Gastrocnemius medialis (tissue), 4 donors: Measurements from ENCODE around the gene PXMP4.

Experiments used
- POLR2A ChIP-seq, 2 donors: fragments of 450-650 bp; IDR thresholded peaks; one replicate each; pipeline ENCODE4 v1.6.1; 2017; ENCODE audit warnings: antibody characterized with exemption in 2 of 2, mild to moderate bottlenecking in 2 of 2, moderate library complexity in 2 of 2
- TF ChIP-seq, protein P1 (sequence below), 5 experiments: fragments of 450-650 bp in 3 of 5; fragments of 200-600 bp in 2 of 5; sonication (generic) in 2 of 5; IDR thresholded peaks in 4 of 5; conservative IDR thresholded peaks in 1 of 5; 1 replicate in 4 of 5; 2 replicates in 1 of 5; pipeline ENCODE4 v1.5.1; 2016 to 2019; ENCODE audit warnings: antibody characterized with exemption in 5 of 5, mild to moderate bottlenecking in 3 of 5, moderate library complexity in 3 of 5

DNA sequence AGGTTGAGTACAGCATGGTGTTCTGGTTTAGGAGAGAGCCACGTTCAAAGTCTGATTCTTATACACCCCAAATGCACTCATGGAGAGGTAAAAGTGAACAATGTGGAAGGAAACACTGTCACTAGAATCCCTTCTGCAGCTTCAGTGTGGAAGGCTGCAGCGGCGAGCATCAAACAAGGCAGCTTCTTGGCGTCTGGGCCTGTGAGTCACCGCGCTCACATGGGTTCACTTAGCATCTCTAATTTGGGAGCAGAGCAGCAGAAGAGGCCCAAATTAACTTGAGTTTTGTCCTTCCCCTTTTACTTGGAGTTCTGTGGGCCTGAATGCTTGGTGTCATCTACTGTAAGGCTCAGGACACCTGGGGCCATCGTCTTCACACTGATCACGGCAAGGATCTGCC lies 23.0 kb downstream of the PXMP4 start:
- TF ChIP-seq, protein P1, sequence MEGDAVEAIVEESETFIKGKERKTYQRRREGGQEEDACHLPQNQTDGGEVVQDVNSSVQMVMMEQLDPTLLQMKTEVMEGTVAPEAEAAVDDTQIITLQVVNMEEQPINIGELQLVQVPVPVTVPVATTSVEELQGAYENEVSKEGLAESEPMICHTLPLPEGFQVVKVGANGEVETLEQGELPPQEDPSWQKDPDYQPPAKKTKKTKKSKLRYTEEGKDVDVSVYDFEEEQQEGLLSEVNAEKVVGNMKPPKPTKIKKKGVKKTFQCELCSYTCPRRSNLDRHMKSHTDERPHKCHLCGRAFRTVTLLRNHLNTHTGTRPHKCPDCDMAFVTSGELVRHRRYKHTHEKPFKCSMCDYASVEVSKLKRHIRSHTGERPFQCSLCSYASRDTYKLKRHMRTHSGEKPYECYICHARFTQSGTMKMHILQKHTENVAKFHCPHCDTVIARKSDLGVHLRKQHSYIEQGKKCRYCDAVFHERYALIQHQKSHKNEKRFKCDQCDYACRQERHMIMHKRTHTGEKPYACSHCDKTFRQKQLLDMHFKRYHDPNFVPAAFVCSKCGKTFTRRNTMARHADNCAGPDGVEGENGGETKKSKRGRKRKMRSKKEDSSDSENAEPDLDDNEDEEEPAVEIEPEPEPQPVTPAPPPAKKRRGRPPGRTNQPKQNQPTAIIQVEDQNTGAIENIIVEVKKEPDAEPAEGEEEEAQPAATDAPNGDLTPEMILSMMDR (IDR thresholded peaks at IDR 0.05 in 4 of 5, conservative IDR thresholded peaks at IDR 0.05 in 1 of 5) = no peak
- TF ChIP-seq POLR2A (IDR thresholded peaks at IDR 0.05) = no peak
